Measurements from ENCODE around the gene LRRN2.
"Not testable (repeated sequence)": the region's sequence is repeated elsewhere in the genome, so short reads cannot be mapped to it uniquely, and the experiment has no call there.

LRRN2 gene

DNA sequence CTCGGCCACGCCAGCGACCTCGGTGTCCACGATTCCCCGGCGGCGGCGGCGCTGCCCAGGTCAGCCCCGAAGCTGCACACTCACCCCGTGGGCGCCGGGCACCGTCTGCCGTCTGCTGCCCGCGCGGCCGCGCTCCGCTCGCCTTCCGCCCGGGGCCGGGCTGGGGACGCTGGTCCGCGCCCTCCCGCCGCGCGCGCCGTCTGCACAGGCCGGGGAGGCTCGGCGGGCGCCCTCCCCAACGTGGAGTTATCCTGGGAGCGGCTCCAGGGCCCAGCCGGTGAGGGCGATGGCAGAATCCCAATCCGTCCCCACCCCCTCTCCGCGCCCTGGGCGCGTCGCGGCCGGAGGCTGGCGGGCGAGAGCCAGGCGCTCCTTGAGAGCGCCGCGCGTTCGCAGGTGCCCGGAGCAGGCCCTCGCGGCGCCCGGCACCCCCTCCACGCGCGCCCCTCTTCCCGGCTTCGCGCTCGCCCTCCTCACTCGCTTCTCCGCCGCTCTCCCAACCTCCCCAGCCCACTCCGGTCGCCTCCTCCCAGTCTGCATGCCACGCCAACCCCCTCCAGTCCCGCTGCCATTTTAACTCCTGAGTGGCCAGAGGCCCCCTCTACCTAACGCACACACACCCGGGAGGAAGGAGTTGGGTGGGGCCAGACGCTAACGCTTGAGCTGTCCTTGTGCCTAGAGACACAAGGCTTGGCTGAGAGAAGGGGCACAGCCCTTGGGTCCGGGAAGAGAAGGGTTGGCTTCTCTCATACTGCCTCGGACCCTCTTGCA is at the start of gene LRRN2:
Gene LRRN2, minus strand, starts transcription at position 503 of the 771 bp plus-strand sequence. CDS start 65,746 bp downstream, outside the sequence.
- in situ Hi-C loops (cut with HindIII; ENCODE audit: low pct_ligation_motif_present, low pct_unique_long_range_greater_than_20kb, low sequenced_read_pairs), result no loop called here
- no peak for DNase-seq

DNA sequence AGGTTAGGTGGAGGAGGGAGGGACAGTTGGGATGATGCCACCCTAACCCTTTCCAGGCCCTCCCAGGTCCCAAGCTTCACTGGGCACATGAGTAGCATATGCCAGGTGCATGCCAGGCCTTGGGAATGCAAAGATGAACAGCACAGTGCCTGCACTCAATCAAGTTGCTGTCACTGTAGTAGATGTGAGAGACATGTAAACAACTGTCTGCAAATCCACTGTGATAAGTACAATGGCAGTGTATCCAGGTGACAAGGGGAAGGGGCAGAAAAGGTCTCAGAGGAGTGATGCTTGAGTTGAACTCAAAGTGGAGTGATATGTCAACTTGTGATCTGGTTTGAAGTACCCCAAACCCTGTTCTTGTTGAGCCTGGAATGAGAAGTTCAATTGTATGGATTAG is 49.5 kb upstream of the LRRN2 start:
- DNase-seq, result no peak
- in situ Hi-C loops (cut with HindIII; ENCODE audit: low pct_ligation_motif_present, low pct_unique_long_range_greater_than_20kb, low sequenced_read_pairs), result no loop called here

GRCh38 chr1:204733869-204734596 is 48.5 kb upstream of the LRRN2 start:
- no peak for DNase-seq
- in situ Hi-C loops (cut with HindIII; ENCODE audit: low pct_ligation_motif_present, low pct_unique_long_range_greater_than_20kb, low sequenced_read_pairs), result no loop called here

DNA sequence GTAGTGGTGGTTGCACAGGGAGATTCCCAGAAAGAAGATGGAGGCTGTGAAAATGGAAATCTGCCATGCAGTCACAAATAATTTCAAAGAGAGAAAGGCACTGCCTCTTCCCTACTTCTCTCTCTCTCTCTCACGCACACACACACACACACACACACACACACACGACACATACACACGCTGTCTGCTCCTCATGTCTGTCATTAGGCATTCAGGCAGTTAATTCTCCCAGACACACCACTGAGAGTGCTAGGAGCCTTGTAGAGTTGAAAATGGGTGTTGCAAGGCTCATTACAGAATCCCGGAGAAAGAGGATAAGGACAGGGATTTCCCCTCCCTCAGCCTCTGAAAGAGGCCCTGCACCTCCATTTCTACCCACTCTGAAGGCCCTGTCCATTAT is 47.8 kb upstream of the LRRN2 start:
- no peak for DNase-seq
- in situ Hi-C loops (cut with HindIII; ENCODE audit: low pct_ligation_motif_present, low pct_unique_long_range_greater_than_20kb, low sequenced_read_pairs), result no loop called here

DNA sequence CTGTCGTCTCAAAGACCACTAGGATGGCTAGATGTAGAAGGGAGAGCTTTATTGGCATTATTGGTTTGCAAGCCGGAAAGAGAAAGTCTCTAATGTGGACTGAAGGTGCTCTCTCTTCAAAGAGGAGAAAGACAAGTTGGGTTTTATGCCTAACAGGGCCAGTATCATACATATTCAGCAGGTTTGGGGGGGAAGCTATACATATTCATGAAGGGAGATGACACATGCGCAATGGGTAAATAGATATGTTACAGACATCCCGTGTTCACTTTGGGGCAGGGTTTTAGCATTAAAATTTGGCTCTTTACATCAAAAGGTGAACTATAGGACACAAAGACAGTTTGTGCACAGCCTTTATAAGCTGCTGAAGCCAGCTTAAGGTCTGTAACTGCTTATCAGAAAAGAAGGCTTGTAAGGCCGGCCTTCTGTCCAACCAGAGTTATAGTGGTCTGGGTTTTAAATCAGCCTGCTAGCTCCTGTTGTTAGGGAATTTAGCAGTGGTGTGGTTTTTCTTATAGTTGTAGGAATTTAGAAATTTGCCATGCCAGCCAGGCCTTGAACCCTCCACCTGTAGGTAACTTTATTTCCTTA is 46.5 kb upstream of the LRRN2 start:
- in situ Hi-C loops (cut with HindIII; ENCODE audit: low pct_ligation_motif_present, low pct_unique_long_range_greater_than_20kb, low sequenced_read_pairs), result no loop called here
- no peak for DNase-seq

DNA sequence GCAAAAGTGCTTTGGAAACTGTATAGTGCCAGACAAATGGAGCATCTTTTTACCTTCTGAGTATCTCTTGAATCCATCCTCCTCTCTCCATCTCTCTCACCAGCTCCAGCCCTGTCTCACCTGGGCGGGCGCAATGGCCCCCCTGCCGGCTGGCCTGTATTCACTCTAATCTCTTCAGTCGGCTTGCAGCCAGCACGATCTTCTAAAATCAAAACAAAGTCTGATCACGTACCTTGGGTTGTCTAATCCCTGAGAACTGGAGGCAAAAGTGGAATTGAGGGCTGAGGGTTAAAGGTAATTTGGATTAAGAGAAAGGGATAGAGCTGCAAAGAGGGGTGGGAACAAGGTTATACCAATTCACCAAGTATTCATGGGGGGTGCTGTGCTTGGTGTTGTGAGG is 46.0 kb upstream of the LRRN2 start:
- in situ Hi-C loops (cut with HindIII; ENCODE audit: low pct_ligation_motif_present, low pct_unique_long_range_greater_than_20kb, low sequenced_read_pairs), result no loop called here

DNA sequence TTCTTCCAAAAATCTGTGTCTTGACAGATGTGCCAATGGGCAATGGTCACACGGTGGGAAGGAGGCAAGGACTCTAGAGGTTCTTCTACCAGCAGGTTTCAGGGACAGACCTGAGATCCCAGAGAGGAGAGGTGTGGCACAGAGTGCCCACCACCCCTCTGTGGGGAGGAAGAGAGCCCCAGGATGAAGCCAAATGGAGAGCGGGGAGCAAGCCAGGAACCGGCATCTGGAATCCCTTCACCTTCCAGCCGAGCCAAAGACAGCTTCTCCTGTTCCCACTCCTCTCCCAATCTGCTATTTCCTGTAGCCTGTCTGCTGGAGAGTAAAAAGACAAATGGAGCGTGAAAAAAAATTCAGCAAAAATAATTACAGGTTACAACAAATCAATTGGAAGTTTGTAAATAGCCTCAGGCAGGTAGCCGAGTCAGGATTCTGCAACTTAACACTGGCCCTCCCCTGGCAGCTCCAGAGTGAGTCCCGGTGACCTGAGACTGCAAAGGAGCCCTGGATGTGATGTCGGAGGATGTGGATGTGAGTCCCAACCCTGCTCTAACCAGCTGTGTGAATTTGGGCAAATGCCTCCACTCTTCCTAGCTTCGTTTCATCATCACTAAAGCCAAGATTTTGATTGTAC is 45.4 kb upstream of the LRRN2 start:
- in situ Hi-C loops (cut with HindIII; ENCODE audit: low pct_ligation_motif_present, low pct_unique_long_range_greater_than_20kb, low sequenced_read_pairs), result no loop called here
- no peak for DNase-seq

More for the DNA sequence above, 46.0 kb upstream of the LRRN2 start:
- no peak for DNase-seq

DNA sequence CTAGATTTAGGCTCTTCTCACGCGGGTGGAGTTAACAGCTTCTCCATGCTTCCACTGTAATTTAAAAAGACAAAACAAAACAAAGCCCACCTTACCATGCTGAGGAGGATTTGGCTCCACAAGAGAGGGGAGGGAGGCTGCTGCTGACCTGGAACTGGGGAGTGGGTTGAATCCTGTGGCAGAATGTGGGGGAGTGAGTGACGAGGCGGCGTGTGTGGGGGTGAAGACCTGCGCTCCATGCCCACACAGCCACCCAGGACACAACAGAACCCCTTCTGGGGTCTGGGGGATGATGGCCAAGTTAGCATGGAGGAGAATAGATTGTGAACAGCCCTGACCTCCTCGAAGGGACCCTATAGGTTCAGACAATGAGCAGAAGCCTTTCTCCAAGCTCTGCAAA is 44.0 kb upstream of the LRRN2 start:
- in situ Hi-C loops (cut with HindIII; ENCODE audit: low pct_ligation_motif_present, low pct_unique_long_range_greater_than_20kb, low sequenced_read_pairs), result no loop called here
- DNase-seq, result no peak

- peak; percentile 33 for DNase-seq
- in situ Hi-C loops (cut with HindIII; ENCODE audit: low pct_ligation_motif_present, low pct_unique_long_range_greater_than_20kb, low sequenced_read_pairs), result no loop called here
Observed at GRCh38 chr1:204728456-204728855, 42.9 kb upstream of the LRRN2 start.

DNA sequence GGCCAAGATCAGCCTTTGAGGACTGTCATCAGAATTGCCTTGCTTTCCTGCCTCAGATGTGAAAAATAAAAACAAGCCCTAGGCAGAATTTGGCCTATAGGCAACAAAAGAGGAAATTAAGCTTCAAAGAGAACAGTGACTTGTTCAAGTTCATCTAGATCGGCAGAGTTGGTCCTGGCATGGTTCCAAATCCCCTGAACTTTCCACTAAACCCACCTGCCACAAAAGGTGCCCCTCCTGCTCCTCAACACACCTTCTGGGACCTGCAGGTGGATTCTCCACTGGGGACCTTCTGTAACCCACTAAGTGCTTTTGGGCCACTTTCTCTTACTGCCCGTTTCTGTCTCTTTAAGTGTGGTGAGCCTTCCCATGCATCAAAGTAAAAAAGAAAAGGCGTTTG is 42.5 kb upstream of the LRRN2 start:
- in situ Hi-C loops (cut with HindIII; ENCODE audit: low pct_ligation_motif_present, low pct_unique_long_range_greater_than_20kb, low sequenced_read_pairs), result no loop called here
- no peak for DNase-seq

GRCh38 chr1:204727438-204727837 is 41.9 kb upstream of the LRRN2 start:
- in situ Hi-C loops (cut with HindIII; ENCODE audit: low pct_ligation_motif_present, low pct_unique_long_range_greater_than_20kb, low sequenced_read_pairs), result not testable (repeated sequence)

DNA sequence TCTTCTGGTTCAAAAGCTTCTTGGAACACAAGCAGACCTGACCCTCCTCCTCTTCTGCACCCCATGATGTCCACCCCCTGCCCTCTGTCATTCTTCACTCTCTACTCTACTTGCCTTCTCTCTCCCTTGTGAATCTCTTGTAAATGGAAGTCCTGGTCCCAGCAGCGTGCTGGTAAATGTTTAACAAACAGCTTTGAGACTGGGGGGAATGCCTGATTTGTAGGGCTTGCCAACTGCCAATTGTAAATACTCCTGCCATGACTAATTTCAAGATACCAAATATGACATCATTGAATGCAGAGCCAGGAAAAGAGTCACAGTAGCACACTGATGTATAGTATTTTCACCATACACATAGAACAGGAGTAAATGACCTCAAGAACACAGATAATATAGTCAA is 40.9 kb upstream of the LRRN2 start:
- in situ Hi-C loops (cut with HindIII; ENCODE audit: low pct_ligation_motif_present, low pct_unique_long_range_greater_than_20kb, low sequenced_read_pairs), result no loop called here
- DNase-seq, result peak; percentile 96

More at GRCh38 chr1:204727438-204727837, 41.9 kb upstream of the LRRN2 start:
- DNase-seq, result not testable (repeated sequence)

- in situ Hi-C loops (cut with HindIII; ENCODE audit: low pct_ligation_motif_present, low pct_unique_long_range_greater_than_20kb, low sequenced_read_pairs), result no loop called here
- DNase-seq, result no peak
Observed at GRCh38 chr1:204725821-204726448, 40.4 kb upstream of the LRRN2 start.

DNA sequence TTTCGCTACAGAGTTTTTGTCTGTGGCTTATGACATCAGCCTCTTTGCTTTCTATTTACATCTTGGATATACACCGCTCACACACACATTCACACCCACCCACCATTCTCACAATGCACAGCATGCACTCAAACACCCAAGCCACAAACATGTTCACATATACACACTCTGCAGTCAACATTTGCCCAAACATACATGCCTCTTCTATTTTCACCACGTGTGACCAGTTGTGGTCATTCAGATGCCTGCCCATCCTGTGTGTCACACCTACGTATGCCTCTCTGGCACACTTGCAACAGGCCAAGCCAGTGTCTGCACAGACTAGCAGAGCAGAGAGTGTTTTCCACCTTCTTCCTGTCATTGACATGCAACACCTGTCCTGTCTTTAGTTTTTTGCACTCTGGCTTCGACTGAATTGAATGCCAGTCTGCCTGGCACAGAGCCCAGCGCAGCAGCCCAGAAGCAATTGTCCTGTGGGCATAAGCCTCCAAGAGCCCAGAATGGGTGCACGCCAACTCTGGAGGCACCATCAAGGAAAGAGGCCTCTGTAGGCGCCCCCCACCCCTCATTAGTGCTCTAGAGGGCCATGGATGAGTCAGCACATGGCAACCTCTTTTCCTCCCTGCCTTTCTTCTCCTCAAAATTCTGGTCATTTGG is 37.7 kb upstream of the LRRN2 start:
- in situ Hi-C loops (cut with HindIII; ENCODE audit: low pct_ligation_motif_present, low pct_unique_long_range_greater_than_20kb, low sequenced_read_pairs), result no loop called here
- no peak for DNase-seq

- in situ Hi-C loops (cut with HindIII; ENCODE audit: low pct_ligation_motif_present, low pct_unique_long_range_greater_than_20kb, low sequenced_read_pairs), result no loop called here
- DNase-seq, result no peak
Observed at GRCh38 chr1:204721373-204722055, 36.0 kb upstream of the LRRN2 start.

DNA sequence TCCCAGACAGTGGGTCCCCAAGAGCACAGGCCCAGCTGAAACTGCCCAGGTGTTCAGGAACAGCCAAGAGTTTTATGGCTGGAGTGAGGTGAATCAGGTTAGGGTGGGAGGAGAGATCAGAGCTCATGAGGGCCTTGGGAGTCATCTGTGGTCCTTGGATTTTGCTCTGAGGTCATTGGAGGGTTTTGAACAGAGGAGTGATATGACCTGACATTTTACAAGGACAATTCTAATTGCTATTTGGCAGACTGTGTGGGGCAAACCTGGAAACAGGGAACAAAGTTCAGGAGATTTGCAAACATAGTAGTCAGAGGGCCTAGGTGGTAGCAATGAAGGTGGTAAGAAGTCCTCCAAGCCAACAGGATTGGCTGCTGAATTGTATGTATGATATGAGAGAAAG is 31.1 kb upstream of the LRRN2 start:
- in situ Hi-C loops (cut with HindIII; ENCODE audit: low pct_ligation_motif_present, low pct_unique_long_range_greater_than_20kb, low sequenced_read_pairs), result no loop called here
- DNase-seq, result no peak

GRCh38 chr1:204714861-204715511 is 29.4 kb upstream of the LRRN2 start:
- in situ Hi-C loops (cut with HindIII; ENCODE audit: low pct_ligation_motif_present, low pct_unique_long_range_greater_than_20kb, low sequenced_read_pairs), result no loop called here
- no peak for DNase-seq

All from ACHN (cell line).